ENCODE measurements around the gene CRACR2A.

DNA sequence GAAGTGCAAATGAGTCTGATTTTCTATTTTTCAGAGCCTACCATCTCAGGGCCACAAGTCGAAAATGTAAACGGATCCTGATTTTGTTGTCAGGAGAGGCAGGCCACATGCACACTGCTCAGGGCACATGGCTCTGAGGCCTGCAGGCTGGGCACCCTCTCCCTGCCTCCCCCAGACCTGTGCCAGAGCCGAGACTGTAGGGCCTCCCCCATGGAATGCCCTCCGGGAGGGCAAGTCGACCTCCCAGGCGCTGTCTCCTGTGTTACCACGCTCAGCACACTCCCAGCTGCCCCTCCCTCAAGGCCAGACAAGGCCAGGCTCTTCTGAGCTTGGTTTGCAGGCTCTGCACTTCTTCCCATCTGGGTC lies 121.7 kb downstream of the CRACR2A start:
- TF ChIP-seq POLR2A (IDR thresholded peaks at IDR 0.05): no peak
- TF ChIP-seq, protein P1, sequence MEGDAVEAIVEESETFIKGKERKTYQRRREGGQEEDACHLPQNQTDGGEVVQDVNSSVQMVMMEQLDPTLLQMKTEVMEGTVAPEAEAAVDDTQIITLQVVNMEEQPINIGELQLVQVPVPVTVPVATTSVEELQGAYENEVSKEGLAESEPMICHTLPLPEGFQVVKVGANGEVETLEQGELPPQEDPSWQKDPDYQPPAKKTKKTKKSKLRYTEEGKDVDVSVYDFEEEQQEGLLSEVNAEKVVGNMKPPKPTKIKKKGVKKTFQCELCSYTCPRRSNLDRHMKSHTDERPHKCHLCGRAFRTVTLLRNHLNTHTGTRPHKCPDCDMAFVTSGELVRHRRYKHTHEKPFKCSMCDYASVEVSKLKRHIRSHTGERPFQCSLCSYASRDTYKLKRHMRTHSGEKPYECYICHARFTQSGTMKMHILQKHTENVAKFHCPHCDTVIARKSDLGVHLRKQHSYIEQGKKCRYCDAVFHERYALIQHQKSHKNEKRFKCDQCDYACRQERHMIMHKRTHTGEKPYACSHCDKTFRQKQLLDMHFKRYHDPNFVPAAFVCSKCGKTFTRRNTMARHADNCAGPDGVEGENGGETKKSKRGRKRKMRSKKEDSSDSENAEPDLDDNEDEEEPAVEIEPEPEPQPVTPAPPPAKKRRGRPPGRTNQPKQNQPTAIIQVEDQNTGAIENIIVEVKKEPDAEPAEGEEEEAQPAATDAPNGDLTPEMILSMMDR (IDR thresholded peaks at IDR 0.05): no peak

All from right lobe of liver (tissue), 4 donors.